SW 1271 (cell line): ENCODE data around the gene AKNA.

Experiments
- DNase-seq, 2 experiments: peaks; one replicate each; lab custom pipeline; 2025; lab: John Stamatoyannopoulos, UW

The AKNA gene

GRCh38 chr9:114362394-114362793 lies 25.4 kb downstream of the AKNA start:
- no peak for DNase-seq

- DNase-seq, result no peak
Measured at GRCh38 chr9:114361542-114361941, 26.2 kb downstream of the AKNA start.

- no peak for DNase-seq
Measured at GRCh38 chr9:114359801-114360200, 28.0 kb downstream of the AKNA start.

GRCh38 chr9:114357911-114358328 lies 29.9 kb downstream of the AKNA start:
- DNase-seq, result no peak

- no peak for DNase-seq
Measured at GRCh38 chr9:114357360-114357759, 30.4 kb downstream of the AKNA start.

GRCh38 chr9:114356792-114357191 lies 31.0 kb downstream of the AKNA start:
- no peak for DNase-seq

- DNase-seq, result no peak
Measured at GRCh38 chr9:114355821-114356220, 32.0 kb downstream of the AKNA start.

- DNase-seq, result no peak
Measured at GRCh38 chr9:114351932-114352331, 35.9 kb downstream of the AKNA start.

GRCh38 chr9:114350636-114351401 lies 37.0 kb downstream of the AKNA start:
- DNase-seq, result no peak

GRCh38 chr9:114349713-114350480 lies 37.9 kb downstream of the AKNA start:
- no peak for DNase-seq

- DNase-seq, result peak in 1 of 2 experiments; percentile 15
Measured at GRCh38 chr9:114348906-114349482, 38.8 kb downstream of the AKNA start.

GRCh38 chr9:114348261-114348905 lies 39.4 kb downstream of the AKNA start:
- no peak for DNase-seq

GRCh38 chr9:114347675-114348074 lies 40.1 kb downstream of the AKNA start:
- no peak for DNase-seq

- no peak for DNase-seq
Measured at GRCh38 chr9:114346146-114346545, 41.6 kb downstream of the AKNA start.

GRCh38 chr9:114345493-114346065 lies 42.2 kb downstream of the AKNA start:
- no peak for DNase-seq

GRCh38 chr9:114344692-114345091 lies 43.1 kb downstream of the AKNA start:
- DNase-seq, result no peak

GRCh38 chr9:114344188-114344566 lies 43.6 kb downstream of the AKNA start:
- no peak for DNase-seq

GRCh38 chr9:114343471-114344187 lies 44.2 kb downstream of the AKNA start:
- no peak for DNase-seq

- DNase-seq, result no peak
Measured at GRCh38 chr9:114342755-114343440, 44.9 kb downstream of the AKNA start.

- DNase-seq, result no peak
Measured at GRCh38 chr9:114341991-114342390, 45.8 kb downstream of the AKNA start.
